Fibroblast of skin of left biceps (primary cell): ENCODE results near the gene BSN.

ENCODE experiments used
- DNase-seq, 2 experiments: peaks; one replicate each; pipeline ENCODE4 v3.0.0-alpha.2; 2013; ENCODE audit warnings: low read depth in 2 of 2

Gene BSN

GRCh38 chr3:49553692-49554632 lies at the start of gene BSN:
BSN (plus strand) TSS chr3:49554477; CDS start chr3:49554603, 126 bp downstream.
- peak; percentile 68 to 71 for DNase-seq

- no peak for DNase-seq
Measured at GRCh38 chr3:49506906-49507305, 47.4 kb upstream of the BSN start.

- DNase-seq: no peak
Measured at GRCh38 chr3:49509028-49509561, 45.2 kb upstream of the BSN start.

GRCh38 chr3:49511639-49512038 lies 42.6 kb upstream of the BSN start:
- DNase-seq: no peak

GRCh38 chr3:49512781-49513355 lies 41.4 kb upstream of the BSN start:
- DNase-seq: no peak

GRCh38 chr3:49513494-49514124 lies 40.7 kb upstream of the BSN start:
- DNase-seq: no peak

- DNase-seq: no peak
Measured at GRCh38 chr3:49518016-49518415, 36.3 kb upstream of the BSN start.

- no peak for DNase-seq
Measured at GRCh38 chr3:49518441-49518840, 35.8 kb upstream of the BSN start.

GRCh38 chr3:49519296-49519695 lies 35.0 kb upstream of the BSN start:
- DNase-seq: no peak

- no peak for DNase-seq
Measured at GRCh38 chr3:49519916-49520385, 34.3 kb upstream of the BSN start.

GRCh38 chr3:49523756-49524747 lies 30.2 kb upstream of the BSN start:
- no peak for DNase-seq

- DNase-seq: no peak
Measured at GRCh38 chr3:49529567-49529966, 24.7 kb upstream of the BSN start.

GRCh38 chr3:49530231-49530630 lies 24.0 kb upstream of the BSN start:
- no peak for DNase-seq

GRCh38 chr3:49530701-49531100 lies 23.6 kb upstream of the BSN start:
- no peak for DNase-seq

- no peak for DNase-seq
Measured at GRCh38 chr3:49531218-49531617, 23.1 kb upstream of the BSN start.

GRCh38 chr3:49531715-49532114 lies 22.6 kb upstream of the BSN start:
- no peak for DNase-seq

GRCh38 chr3:49533031-49533430 lies 21.2 kb upstream of the BSN start:
- DNase-seq: no peak

- DNase-seq: no peak
Measured at GRCh38 chr3:49533786-49534519, 20.3 kb upstream of the BSN start.

- DNase-seq: no peak
Measured at GRCh38 chr3:49534581-49535441, 19.5 kb upstream of the BSN start.
